ENCODE measurements around the gene FGF16.

GRCh38 chrX:77428551-77428950 is 18.6 kb upstream of the FGF16 start:
- no peak for TF ChIP-seq POLR2A (IDR thresholded peaks at IDR 0.05)
- no peak for TF ChIP-seq CTCF (IDR thresholded peaks at IDR 0.05)
- TF ChIP-seq POLR2AphosphoS5 (IDR thresholded peaks at IDR 0.05): no peak

Data from stomach (tissue), 4 donors.